HG02885 (cell line): ENCODE results near the gene RTL3.

Experiments
- ATAC-seq: cut with Tn5 transposase; IDR thresholded peaks from one replicate; pipeline ENCODE4 v1.9.1; 2021; ENCODE audit warnings: mild to moderate bottlenecking; ENCODE audit not compliant: unreplicated experiment, poor library complexity

RTL3 gene

GRCh38 chrX:78624426-78624825 is 34.7 kb downstream of the RTL3 start:
- no peak for ATAC-seq

GRCh38 chrX:78622831-78623230 is 36.3 kb downstream of the RTL3 start:
- no peak for ATAC-seq

DNA sequence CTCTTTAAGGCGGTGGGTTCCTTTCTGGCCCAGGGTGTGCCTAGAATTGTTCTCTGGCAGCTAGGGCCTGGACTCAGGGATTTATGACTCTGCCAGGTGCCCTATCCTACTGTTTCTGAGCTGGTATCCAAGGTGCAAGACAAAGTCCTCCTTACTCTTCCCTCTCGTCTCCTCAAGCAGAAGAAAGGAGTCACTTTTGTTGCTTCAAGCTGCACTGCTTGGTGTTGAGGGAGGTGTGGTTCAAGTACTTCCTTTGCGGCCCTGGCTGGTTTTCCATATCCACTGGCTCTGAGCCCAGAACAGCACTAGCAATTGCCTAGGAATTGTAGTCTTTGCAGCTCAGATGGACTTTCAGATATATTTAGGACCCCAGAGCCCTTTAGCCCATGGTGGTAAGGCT is 39.3 kb downstream of the RTL3 start:
- no peak for ATAC-seq

GRCh38 chrX:78618987-78619386 is 40.1 kb downstream of the RTL3 start:
- ATAC-seq, result no peak

DNA sequence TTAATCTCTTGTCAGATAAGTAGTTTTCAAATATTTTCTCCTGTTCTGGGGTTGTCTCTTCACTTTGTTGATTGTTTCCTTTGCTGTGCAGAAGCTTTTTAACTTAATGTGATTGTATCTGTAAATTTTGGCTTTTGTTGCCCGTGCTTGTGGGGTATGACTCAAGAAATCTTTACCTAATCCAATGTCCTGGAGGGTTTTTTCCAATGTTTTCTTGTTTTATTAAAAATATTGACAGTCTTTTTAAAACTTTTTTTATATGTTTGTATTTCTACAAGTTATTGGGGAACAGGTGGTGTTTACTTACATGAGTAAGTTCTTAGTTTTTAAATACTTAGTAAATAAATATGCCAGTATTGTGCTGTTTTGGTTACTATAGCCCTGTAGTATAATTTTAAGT is 44.9 kb downstream of the RTL3 start:
- ATAC-seq, result no peak
